Karpas-422 (cell line): Measurements from ENCODE around the gene MAGI2. TPM values are rescaled to one million over a fixed set of nuclear protein-coding genes. Genes with fewer than 3 reads are reported as not detected.

Experiments used
- DNase-seq: peaks from one replicate; pipeline ENCODE4 v3.0.0-alpha.2; 2015
- H2AFZ ChIP-seq: fragments of 200-600 bp; sonication (generic); 2 replicates; pipeline ENCODE4 v1.6.1; 2014; ENCODE audit warnings: antibody characterized with exemption, low read length, mixed read lengths
- H3K27ac ChIP-seq: fragments of 200-600 bp; sonication (generic); 2 replicates; pipeline ENCODE4 v1.5.1; 2014; ENCODE audit warnings: mild to moderate bottlenecking, low read length, moderate library complexity
- H3K27me3 ChIP-seq: fragments of 200-600 bp; sonication (generic); 2 replicates; pipeline ENCODE4 v1.6.1; 2014; ENCODE audit warnings: low read length, mixed read lengths
- H3K36me3 ChIP-seq: fragments of 200-600 bp; sonication (generic); 2 replicates; pipeline ENCODE4 v1.6.1; 2014; ENCODE audit warnings: low read length, mixed read lengths; ENCODE audit not compliant: insufficient read depth
- H3K4me1 ChIP-seq: fragments of 200-600 bp; sonication (generic); 2 replicates; pipeline ENCODE4 v1.6.1; 2014; ENCODE audit warnings: mild to moderate bottlenecking, low read length, mixed read lengths
- H3K4me2 ChIP-seq: fragments of 200-600 bp; sonication (generic); 2 replicates; pipeline ENCODE4 v1.6.1; 2014; ENCODE audit warnings: low read length, low read depth, mild to moderate bottlenecking; ENCODE audit not compliant: poor library complexity, severe bottlenecking
- H3K4me3 ChIP-seq: fragments of 200-600 bp; sonication (generic); 2 replicates; pipeline ENCODE4 v1.5.1; 2014; ENCODE audit warnings: mild to moderate bottlenecking, antibody characterized with exemption, low read length, mixed read lengths
- H3K79me2 ChIP-seq: fragments of 200-600 bp; sonication (generic); 2 replicates; pipeline ENCODE4 v1.6.1; 2014; ENCODE audit warnings: mild to moderate bottlenecking, low read length, mixed read lengths
- H3K9ac ChIP-seq: fragments of 200-600 bp; sonication (generic); 2 replicates; pipeline ENCODE4 v1.6.0; 2014; ENCODE audit warnings: low read length
- H3K9me2 ChIP-seq: fragments of 200-600 bp; sonication (generic), shearing (Covaris generic); replicated peaks from 2 replicates; pipeline ENCODE4 v1.6.0; 2014; ENCODE audit warnings: mild to moderate bottlenecking, low read length, moderate library complexity; ENCODE audit not compliant: insufficient read depth
- H3K9me3 ChIP-seq: fragments of 300-700, 200-600 bp; sonication (generic); 2 replicates; pipeline ENCODE4 v1.6.1; 2014; ENCODE audit warnings: low read length, mixed read lengths
- H4K20me1 ChIP-seq: fragments of 200-600 bp; sonication (generic); 2 replicates; pipeline ENCODE4 v1.6.1; 2014; ENCODE audit warnings: mild to moderate bottlenecking, antibody characterized with exemption, low read length, low read depth; ENCODE audit not compliant: insufficient read depth
- total RNA-seq: library from RNA; depleted of rRNA; stranded (reverse); fragments of >200 nt; shearing (Covaris generic); gene quantifications from 2 replicates; pipeline ENCODE4 v1.2.3, GENCODE V29; 2014; ENCODE audit warnings: low replicate concordance

The MAGI2 gene
- total RNA-seq, 1 experiment from 2014 or later = 0.93 TPM

GRCh38 chr7:78686189-78686588 lies 767.3 kb downstream of the MAGI2 start:
- Histone ChIP-seq H3K79me2 (no peaks in the 10 kb centered on the region), H3K4me2 (no peak overlapping the region), H3K4me1 (no peaks in the 10 kb centered on the region), H3K9me3 (no peaks in the 10 kb centered on the region), H2AFZ (no peak overlapping the region), H3K36me3 (no peaks in the 10 kb centered on the region), H3K9me2 (no peaks in the 10 kb centered on the region), H3K27me3 (no peaks in the 10 kb centered on the region), H3K27ac (no peak overlapping the region), H4K20me1 (no peaks in the 10 kb centered on the region), H3K9ac (no peak overlapping the region), H3K4me3 (no peak overlapping the region)
- DNase-seq = no peak

DNA sequence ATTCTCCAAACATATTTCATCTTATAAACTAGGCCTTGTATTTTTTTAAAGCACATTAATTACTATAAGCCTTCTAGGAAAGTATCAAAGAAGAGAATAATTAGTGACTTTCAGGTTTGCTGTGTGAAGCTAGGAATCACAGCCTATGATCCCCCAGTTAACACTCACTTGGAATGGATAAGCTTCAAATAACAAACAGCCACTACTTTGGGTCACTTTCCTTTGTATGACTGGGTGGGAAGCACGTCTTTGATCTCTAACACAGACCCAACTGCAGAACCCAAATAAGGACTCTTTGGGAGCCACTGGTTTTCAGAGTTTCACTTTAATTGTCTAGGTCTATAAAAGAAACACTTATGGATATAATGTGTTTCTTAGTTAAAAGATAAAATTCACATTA lies 769.3 kb downstream of the MAGI2 start:
- no peak overlapping the region for H3K4me2 ChIP-seq
- DNase-seq = no peak
- H3K9me3 ChIP-seq = no peaks in the 10 kb centered on the region
- no peak overlapping the region for H3K9ac ChIP-seq
- no peaks in the 10 kb centered on the region for H3K4me1 ChIP-seq
- H3K27ac ChIP-seq = no peak overlapping the region
- H3K9me2 ChIP-seq = no peaks in the 10 kb centered on the region
- no peaks in the 10 kb centered on the region for H4K20me1 ChIP-seq
- H2AFZ ChIP-seq = no peak overlapping the region
- no peaks in the 10 kb centered on the region for H3K79me2 ChIP-seq
- H3K4me3 ChIP-seq = no peak overlapping the region
- no peaks in the 10 kb centered on the region for H3K27me3 ChIP-seq
- H3K36me3 ChIP-seq = no peaks in the 10 kb centered on the region

DNA sequence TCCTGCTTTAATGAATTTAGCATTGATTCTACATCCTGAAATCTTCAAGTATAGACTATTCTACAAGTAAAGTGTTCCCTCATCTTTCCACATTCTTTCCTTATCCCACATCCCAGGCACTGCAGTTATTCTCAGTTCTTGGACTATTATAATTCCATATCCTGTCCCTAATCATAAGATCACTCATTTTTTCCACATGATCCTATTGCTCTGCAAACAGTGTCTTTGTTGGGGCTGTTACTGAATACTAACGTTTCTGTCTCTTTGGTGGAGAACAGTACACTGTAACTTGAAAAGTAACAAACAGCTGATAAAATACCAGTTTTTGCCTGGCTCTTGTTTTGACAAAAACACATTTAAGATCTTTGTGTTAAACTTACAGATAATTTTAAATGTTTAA lies 769.9 kb downstream of the MAGI2 start:
- no peaks in the 10 kb centered on the region for H3K9me3 ChIP-seq
- H3K27me3 ChIP-seq = no peaks in the 10 kb centered on the region
- no peak overlapping the region for H3K4me3 ChIP-seq
- no peak for DNase-seq
- no peaks in the 10 kb centered on the region for H3K4me1 ChIP-seq
- no peak overlapping the region for H3K4me2 ChIP-seq
- no peaks in the 10 kb centered on the region for H3K79me2 ChIP-seq
- H3K36me3 ChIP-seq = no peaks in the 10 kb centered on the region
- H2AFZ ChIP-seq = no peak overlapping the region
- no peak overlapping the region for H3K27ac ChIP-seq
- no peaks in the 10 kb centered on the region for H3K9me2 ChIP-seq
- no peaks in the 10 kb centered on the region for H4K20me1 ChIP-seq
- no peak overlapping the region for H3K9ac ChIP-seq

DNA sequence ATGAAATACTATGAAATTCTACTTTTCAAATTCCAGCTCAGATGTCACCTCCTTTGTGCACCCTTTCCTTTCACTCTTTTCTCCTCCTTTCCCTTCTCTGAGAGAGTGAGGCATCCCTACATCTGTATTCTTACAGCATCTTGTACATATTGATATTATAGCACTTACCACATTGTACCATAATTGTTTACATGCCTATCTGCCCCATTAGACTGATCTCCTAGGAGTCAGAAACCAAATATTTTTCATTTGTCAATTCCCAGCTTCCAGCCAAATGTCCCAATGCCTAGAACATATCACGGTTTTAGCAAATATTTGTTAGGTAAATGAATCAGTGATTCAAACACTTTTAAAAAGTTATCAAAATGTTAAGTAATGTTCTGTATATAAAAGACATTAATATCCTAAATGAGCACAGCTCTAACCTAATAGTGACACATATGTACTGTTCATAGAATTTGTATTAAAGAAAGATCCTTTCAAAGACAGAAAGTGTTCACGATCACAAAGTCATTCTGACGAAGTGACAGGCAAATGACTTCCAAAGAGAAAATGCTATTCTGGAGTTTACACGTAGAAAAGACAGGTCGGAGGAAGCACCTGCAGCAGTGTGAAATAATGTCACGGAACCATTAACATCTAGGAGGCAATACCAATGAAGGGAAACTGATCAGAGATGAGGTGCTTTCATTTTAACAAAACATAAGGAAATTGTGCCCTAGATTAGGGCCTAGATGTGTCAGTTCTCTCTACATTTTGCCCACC lies 774.2 kb downstream of the MAGI2 start:
- H3K9ac ChIP-seq = no peak overlapping the region
- no peak overlapping the region for H2AFZ ChIP-seq
- H3K27me3 ChIP-seq = no peaks in the 10 kb centered on the region
- no peaks in the 10 kb centered on the region for H3K79me2 ChIP-seq
- H4K20me1 ChIP-seq = no peaks in the 10 kb centered on the region
- no peak overlapping the region for H3K4me3 ChIP-seq
- H3K4me1 ChIP-seq = no peaks in the 10 kb centered on the region
- H3K9me3 ChIP-seq = no peaks in the 10 kb centered on the region
- no peaks in the 10 kb centered on the region for H3K36me3 ChIP-seq
- no peaks in the 10 kb centered on the region for H3K9me2 ChIP-seq
- no peak overlapping the region for H3K27ac ChIP-seq
- DNase-seq = no peak
- H3K4me2 ChIP-seq = no peak overlapping the region

- Histone ChIP-seq H3K79me2 (no peaks in the 10 kb centered on the region), H4K20me1 (no peaks in the 10 kb centered on the region), H3K9me2 (no peaks in the 10 kb centered on the region), H3K27me3 (no peaks in the 10 kb centered on the region), H3K9ac (no peak overlapping the region), H2AFZ (no peak overlapping the region), H3K27ac (no peak overlapping the region), H3K4me2 (no peak overlapping the region), H3K4me3 (no peak overlapping the region), H3K4me1 (no peaks in the 10 kb centered on the region), H3K36me3 (no peaks in the 10 kb centered on the region), H3K9me3 (no peaks in the 10 kb centered on the region)
- DNase-seq = no peak
Measured at GRCh38 chr7:78677391-78677790, 776.1 kb downstream of the MAGI2 start.

- no peaks in the 10 kb centered on the region for H3K36me3 ChIP-seq
- H3K27me3 ChIP-seq = no peaks in the 10 kb centered on the region
- H3K4me1 ChIP-seq = no peaks in the 10 kb centered on the region
- no peak overlapping the region for H3K4me2 ChIP-seq
- no peak overlapping the region for H3K27ac ChIP-seq
- H3K9me2 ChIP-seq = no peaks in the 10 kb centered on the region
- no peak for DNase-seq
- H3K4me3 ChIP-seq = no peak overlapping the region
- H3K79me2 ChIP-seq = no peaks in the 10 kb centered on the region
- H2AFZ ChIP-seq = no peak overlapping the region
- no peak overlapping the region for H3K9ac ChIP-seq
- H4K20me1 ChIP-seq = no peaks in the 10 kb centered on the region
- H3K9me3 ChIP-seq = no peaks in the 10 kb centered on the region
Measured at GRCh38 chr7:78675511-78675910, 778.0 kb downstream of the MAGI2 start.

DNA sequence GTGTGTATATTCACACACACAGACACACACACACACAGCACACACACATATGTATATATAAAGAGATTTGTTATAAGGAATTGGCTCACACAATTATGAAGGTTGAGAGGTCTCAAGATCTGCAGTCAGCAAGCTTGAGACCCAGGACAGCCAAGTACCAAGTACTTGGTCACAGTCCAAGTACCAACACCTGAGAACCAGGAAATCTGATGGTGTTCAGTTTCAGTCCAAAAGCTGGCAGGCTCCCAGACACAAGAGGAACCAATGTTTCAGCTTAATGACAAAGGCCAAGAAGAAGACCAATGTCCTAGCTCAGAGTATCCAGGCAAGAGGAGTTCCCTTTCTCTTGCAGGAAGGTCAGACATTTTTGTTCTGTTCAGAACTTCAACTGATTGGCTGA lies 780.2 kb downstream of the MAGI2 start:
- H3K9ac ChIP-seq = no peak overlapping the region
- H3K36me3 ChIP-seq = no peaks in the 10 kb centered on the region
- DNase-seq = no peak
- H3K79me2 ChIP-seq = no peaks in the 10 kb centered on the region
- no peaks in the 10 kb centered on the region for H3K4me1 ChIP-seq
- no peak overlapping the region for H3K27ac ChIP-seq
- H3K27me3 ChIP-seq = no peaks in the 10 kb centered on the region
- no peaks in the 10 kb centered on the region for H3K9me3 ChIP-seq
- no peak overlapping the region for H3K4me2 ChIP-seq
- no peak overlapping the region for H2AFZ ChIP-seq
- no peak overlapping the region for H3K4me3 ChIP-seq
- no peaks in the 10 kb centered on the region for H3K9me2 ChIP-seq
- H4K20me1 ChIP-seq = no peaks in the 10 kb centered on the region

GRCh38 chr7:78662939-78663338 lies 790.5 kb downstream of the MAGI2 start:
- Histone ChIP-seq H4K20me1 (no peaks in the 10 kb centered on the region), H3K27me3 (no peaks in the 10 kb centered on the region), H3K27ac (no peak overlapping the region), H3K4me1 (no peaks in the 10 kb centered on the region), H3K4me2 (no peak overlapping the region), H3K36me3 (no peaks in the 10 kb centered on the region), H2AFZ (no peak overlapping the region), H3K9me2 (no peaks in the 10 kb centered on the region), H3K9me3 (no peaks in the 10 kb centered on the region), H3K79me2 (no peaks in the 10 kb centered on the region), H3K4me3 (no peak overlapping the region), H3K9ac (no peak overlapping the region)
- no peak for DNase-seq
